Left renal pelvis (tissue), 4 donors: Measurements from ENCODE around the gene CNTRL. TPM values are rescaled to one million over a fixed set of nuclear protein-coding genes. Genes with fewer than 3 reads are reported as not detected.

Source experiments
- DNase-seq, 4 donors: peaks; one replicate each; pipeline ENCODE4 v3.0.0-alpha.2; 2013; ENCODE audit warnings: low read depth in 4 of 4, low spot score in 3 of 4
- polyA plus RNA-seq, 4 donors: library from polyadenylated mRNA; unstranded; fragments of 120-200 nt; gene quantifications; one replicate each; pipeline ENCODE4 v1.2.1, GENCODE V29; 2013; ENCODE audit not compliant: insufficient read length in 4 of 4

The CNTRL gene
- polyA plus RNA-seq, 4 donors = 30.4 to 36.7 (median 32.7) TPM

DNA sequence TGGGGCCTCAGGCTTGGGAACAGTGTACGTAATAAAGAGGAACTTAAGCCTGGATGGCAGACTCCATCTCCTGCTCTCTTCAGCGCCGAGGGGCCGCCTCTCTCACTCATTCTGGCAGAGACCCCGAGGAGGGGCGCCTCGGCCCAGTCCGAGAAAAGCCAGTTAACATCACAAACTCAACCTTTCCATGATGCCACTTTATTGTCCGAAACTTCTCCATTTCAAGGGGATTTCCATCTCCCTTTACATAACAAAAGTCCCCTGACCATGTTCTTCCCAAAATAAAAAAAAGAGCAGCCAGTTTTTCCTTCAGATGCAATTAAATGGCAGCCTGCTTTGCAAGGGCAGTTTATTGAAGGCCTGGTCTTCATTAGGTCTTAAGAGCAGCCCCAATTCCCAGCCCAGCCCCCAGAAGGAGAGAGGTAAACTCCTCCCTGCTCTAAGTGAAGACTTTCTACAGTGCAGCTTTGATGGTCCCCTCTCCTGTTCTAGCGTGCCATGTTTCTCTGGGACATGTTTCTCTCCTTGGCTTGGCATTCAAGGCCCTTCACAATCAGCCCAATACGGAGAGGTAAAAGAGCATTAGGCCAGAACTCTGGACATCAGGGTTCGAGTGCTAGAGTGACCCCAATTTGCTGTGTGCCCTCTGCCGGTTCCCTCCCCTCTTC is 146.4 kb downstream of the CNTRL start:
- no peak for DNase-seq

DNA sequence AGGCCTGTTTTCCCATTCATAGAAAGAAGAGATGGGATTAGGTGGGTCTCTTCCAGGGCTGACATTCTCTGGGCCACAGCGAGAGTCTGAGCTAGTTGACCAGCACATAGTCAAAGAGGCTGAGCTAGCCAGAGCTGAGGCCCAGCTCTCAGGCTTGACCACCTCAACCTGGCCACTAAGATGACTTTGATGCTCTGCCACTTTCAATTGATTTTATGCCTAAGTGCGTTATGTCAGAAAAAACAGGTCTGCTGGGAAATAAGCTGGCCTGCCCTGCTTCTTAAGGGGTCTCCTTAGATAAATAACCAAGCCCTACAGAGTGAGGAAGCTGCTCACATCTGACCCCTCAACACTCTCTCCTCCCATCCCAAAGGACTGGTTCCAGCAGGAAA is 146.9 kb downstream of the CNTRL start:
- no peak for DNase-seq

DNA sequence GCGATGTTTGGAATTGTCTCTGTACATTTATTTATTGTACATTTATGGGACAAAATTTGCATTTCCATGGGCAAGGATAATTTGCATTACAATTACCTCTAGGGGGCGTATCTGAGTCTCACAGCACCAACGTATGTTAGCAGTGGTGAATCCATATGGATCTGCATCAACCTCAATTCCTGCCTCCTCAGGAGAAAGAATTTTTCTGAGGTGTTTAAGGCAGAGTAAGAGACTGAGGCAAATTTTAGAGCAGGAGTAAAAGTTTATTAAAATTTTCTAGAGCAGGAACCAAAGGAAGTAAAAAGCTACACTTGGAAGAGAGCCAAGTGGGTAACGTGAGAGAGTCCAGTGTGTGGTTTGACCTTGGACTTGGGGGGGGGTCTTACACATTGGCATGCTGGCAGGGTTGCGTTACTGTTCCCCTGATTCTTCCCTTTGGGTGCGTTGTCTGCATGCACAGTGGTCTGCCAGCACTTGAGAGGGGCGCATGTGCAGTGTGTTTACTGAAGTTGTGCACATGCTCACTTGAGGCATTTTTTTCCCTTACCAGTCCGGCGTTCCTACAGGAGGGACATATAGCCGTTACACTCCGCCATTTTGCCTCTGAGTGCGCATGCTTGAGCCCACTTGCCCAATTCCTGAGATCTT is 147.9 kb downstream of the CNTRL start:
- DNase-seq = no peak

DNA sequence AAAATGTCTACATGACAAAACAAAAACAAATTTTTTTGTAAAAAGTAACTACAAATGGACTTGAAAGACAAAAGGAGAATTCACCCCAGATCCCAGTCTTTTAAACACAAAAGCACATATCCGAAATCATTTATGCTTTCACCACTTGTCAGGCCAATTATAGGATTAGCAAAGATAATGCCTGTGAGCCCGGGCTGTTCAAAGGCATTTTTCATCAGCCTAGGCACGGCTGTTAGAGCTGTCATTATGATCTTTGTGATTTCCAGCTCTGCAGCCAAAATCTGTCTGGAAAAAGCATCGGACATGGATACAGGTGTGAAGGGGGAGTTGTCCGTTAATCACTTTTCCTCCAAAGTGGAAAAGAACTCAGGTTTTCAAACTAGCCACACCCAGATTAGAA is 150.5 kb downstream of the CNTRL start:
- DNase-seq = no peak

DNA sequence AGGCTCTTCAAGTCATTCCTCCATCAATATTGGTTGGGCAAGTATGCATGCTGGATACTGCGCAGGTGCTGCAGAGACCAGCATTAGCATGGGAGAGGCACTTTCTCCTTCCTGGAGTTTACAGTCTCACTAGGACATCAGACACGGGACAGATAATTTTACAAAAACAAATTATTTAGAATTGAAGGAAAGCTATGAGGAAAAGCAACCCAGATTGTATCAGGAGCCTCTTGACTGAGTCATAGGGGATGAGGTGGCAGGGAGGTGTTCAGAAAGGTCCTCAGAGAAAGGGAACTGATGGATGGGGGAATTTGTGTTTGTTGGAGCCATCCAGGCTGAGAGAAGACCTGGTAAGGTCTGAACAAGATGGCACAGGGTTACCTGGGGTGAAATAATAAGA is 151.4 kb downstream of the CNTRL start:
- DNase-seq = no peak

Other genes with a start within 250 kb of the CNTRL start
- 10 to 100 TPM; 28.7 to 36.7 (median 33.8) TPM for gene PSMD5, start 232.0 kb upstream of the CNTRL start, polyA plus RNA-seq
- gene PHF19, start 197.8 kb upstream of the CNTRL start, polyA plus RNA-seq = 10 to 100 TPM; 29.0 to 42.0 (median 36.6) TPM
- 1 to 10 TPM; 4.4 to 7.3 (median 5.8) TPM for gene TRAF1, start 148.2 kb upstream of the CNTRL start, polyA plus RNA-seq
- 10 to 100 TPM; 10.7 to 16.9 (median 15.1) TPM for gene C5, start 24.7 kb upstream of the CNTRL start, polyA plus RNA-seq
- 100 to 1,000 TPM in 2 of 4 donors, 10 to 100 TPM in 2; 91.7 to 137 (median 105) TPM for gene RAB14, start 126.9 kb downstream of the CNTRL start, polyA plus RNA-seq
- gene GSN, start 193.2 kb downstream of the CNTRL start, polyA plus RNA-seq = 100 to 1,000 TPM; 120 to 264 (median 192) TPM